Activated effector memory CD4-positive, alpha-beta T cell treated with Interleukin-2 at 50 U/mL for 16 hours (primary cell): ENCODE measurements around the gene CLIC1.
A peak's percentile ranks its signal among the peaks of the same experiment; 100 is the strongest.

Experiments used
- DNase-seq: peaks from one replicate; pipeline ENCODE4 v3.0.0-alpha.2; 2020

The CLIC1 gene

DNA sequence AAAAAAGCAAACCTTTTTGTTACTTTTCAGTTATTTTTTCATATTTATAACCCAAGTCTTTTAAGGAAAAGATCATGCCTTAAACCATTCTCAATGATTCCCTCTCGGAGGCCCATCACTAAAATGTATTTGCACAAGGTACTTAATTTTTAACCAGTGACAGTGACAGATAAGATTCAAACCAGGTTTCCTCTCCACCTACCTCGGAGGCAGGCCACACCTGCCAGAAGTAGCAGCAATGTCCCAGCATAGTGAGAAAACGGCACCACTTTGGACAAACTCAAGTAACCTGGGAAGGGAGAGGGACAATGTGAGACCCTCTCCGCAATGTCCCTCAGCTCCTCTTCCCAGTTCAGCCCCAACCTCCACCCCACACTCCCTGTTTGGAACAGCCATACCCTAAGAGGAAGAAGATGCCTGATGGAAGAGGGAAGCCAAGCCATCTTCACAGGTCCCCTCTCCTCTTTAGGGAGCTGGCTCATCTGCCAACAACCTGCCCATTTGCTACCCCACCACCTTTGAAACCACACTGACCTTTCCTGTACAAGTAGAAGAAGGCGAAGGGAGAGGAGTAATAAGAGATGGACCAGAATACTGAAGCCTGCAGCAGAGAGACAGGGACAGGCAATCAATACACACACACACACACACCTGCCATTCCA is 35.5 kb downstream of the CLIC1 start:
- no peak for DNase-seq

DNA sequence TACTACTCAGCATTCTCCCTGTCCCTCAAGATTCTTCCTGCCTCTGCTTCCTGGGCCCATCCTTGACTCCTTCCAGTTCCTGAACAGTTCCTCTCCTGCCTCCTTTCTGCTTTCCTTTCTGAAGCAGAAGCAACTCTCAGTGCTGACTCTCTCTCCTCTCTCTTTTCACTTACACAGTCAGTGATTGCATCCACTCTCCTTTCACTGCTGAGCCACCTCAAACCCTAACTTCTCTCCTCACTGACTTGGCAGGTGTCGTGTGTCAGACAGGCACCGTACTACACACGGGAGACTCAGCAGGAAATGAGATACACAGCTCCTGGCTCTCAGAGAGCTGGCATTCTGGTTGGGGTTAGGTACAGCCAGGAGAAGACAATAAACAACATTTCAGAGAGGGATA is 38.8 kb downstream of the CLIC1 start:
- DNase-seq, result no peak

DNA sequence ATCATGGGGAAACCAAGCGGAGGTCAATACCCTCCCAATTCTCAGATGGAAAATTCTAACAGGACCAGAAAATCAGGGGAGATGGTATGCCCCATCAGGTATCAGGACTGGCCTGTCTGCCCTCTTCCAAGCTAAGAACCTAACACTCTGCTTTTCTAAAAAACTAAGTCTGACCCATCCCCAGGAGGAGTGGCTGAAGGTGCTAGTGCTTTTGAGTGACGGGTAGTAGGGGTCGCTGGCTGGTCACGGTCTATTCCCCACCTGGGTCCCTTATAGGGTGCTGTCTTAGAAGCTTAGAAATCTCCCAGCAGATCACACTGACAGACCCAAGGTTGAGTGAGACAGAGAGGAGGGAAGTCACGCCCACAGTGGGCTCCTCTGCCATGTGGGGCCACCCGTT is 42.8 kb downstream of the CLIC1 start:
- DNase-seq, result no peak

DNA sequence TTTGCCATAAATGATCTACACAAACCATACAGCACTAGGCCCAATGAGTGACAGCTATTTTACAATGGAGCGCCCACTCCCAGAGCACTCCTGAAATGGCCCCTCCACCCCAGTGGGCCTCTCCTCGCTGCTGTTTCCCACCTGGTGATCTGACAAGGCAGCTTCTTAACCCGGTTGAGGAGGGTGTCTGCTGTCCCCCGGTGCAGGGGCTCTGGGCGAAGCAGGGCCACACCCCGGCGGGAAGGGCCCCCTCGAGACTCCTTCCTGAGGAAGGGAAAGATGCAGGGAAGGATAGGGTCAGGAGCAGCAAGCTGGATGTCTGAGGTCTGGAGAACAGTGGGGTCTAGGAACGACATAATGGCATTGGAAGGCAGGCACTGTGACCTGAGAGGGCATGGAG is 43.4 kb downstream of the CLIC1 start:
- no peak for DNase-seq

DNA sequence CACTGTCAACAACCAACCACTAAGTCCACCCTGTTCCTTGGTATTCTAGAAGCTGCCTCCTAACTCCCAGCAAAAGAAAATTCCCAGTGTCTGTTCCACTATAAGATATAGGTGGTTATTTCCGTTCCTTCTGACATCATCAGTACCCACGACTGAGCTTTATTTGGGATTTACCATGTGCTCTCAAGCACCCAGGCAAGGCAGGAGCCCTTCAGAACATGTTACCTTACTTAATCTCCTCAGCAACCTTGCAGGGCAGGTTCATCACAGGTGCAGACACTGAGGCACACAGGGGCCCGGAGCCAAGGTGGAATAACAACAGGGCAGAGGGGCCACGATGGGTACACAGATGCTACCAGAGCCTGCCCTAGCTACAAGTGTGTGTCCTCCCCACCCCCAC is 44.0 kb downstream of the CLIC1 start:
- no peak for DNase-seq

DNA sequence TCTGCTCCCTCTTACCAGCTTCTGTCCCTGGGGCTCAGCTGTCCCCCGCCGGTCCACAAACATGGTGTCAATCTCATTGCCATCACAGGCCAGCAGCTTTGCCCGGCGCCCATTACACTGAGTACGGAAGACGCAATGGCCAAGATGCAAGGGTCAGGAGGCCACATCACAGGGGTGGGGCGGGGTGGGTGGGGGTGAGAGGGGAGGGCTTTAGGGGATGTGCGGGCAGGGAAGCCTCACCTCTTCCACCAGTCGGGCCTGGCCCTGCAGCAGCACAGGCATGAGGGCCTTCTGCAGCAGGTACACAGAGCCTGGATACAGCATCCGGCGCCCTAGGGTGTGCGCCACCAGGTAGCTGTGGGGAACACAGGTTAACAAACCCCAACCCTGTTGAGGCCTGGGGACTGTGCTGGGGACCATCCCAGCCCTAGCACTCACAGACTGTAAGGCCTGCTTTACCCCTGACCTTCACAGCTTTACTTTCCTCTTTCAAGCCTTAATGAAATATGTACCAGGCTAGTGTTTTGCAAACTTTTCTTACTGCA is 44.7 kb downstream of the CLIC1 start:
- no peak for DNase-seq

DNA sequence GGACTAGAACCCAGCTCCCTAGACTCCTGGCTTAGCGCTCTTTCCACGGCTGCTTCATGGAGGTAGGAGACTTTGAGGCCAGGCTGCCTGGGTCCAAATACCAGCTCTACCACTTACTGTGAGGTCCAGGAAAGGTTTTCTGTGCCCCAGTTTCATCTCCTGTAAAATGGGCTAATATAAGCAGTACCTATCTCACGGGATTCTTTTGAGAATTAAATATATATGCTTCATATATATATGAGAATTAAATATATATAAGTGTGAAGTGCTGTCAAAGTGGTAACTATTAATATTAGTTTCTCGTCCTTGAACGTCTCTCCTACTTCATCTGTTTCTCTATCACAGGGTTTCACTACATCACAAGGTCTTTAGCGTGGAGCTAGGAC is 45.3 kb downstream of the CLIC1 start:
- DNase-seq, result no peak

DNA sequence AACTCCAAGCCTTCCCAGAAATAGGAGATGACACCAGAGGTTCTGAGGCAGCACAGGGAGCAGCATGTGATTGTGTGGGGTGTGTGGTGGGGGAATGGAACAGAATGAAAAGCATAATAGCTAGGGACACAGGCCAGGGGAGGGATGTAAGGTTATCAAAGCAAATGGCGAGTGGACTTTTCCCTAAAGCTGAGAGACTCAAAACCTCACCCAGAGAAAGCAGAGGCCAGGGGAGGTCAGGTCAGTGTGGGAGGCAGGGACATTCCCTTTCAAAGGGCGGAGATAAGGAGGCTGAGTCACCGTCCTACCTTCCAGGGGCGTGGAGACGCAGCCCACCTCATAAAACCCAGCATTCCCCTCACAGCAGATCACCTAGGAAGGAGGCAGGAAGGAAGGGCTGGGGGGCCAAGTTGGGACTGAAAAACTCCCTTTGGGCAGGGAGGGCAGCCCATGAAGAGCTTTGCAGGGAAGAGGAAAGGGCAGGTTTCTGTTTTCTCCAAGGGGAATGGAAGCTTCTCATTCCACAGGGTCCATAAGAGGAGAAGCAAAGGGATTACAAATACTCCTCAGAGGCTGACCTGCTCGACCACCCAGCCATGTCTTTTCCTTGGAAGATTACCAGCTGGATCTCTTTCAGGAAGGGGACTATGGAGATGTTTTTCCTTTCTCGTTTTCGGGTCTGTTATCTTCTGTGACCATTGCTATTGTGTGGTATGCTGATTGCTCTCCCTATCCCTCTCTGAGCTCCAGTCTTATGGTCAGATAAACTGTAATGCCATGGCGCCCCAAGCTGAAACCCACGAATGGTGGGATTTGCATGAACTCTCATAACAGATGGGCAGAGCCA is 45.9 kb downstream of the CLIC1 start:
- DNase-seq, result no peak

DNA sequence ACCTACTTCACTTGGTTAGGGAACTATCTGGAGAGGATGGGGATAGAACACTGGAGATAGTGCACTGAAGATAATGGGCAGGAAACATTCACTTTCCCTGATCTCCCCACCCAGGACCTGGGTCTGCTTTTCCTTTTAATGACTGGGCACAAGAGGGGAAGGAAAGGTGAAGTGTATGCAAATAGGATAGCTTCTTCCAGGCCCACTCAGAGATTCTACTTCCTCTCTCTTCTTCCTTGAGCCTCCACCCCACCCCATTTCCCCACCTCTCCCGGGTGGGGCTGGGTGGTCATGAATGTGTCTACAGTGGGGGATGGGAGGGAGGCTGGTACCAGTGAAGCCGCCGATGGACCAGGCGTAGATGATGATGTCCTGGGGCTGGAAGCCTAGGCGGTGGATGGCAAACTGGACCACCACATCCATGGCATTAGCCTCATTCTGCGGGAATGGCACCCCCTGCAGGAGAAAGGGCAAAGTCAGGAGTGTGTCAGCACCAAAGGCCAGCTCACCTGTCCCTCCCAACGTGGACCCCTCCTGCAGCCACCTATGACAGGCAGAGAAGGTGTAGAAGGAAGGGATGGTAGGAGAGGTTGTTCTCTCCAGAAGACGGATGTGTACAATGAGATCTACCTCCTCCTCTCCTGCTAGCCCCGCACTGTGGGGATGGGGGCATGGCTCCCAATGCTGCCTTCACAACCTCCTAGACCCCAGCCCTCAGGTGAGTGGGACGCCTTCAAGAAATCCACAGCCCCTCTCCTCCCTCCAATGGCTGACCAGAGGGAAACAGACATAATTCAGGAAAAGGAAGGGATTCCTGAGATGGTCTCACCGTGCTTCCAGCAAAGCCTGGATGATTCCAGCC is 46.9 kb downstream of the CLIC1 start:
- no peak for DNase-seq

DNA sequence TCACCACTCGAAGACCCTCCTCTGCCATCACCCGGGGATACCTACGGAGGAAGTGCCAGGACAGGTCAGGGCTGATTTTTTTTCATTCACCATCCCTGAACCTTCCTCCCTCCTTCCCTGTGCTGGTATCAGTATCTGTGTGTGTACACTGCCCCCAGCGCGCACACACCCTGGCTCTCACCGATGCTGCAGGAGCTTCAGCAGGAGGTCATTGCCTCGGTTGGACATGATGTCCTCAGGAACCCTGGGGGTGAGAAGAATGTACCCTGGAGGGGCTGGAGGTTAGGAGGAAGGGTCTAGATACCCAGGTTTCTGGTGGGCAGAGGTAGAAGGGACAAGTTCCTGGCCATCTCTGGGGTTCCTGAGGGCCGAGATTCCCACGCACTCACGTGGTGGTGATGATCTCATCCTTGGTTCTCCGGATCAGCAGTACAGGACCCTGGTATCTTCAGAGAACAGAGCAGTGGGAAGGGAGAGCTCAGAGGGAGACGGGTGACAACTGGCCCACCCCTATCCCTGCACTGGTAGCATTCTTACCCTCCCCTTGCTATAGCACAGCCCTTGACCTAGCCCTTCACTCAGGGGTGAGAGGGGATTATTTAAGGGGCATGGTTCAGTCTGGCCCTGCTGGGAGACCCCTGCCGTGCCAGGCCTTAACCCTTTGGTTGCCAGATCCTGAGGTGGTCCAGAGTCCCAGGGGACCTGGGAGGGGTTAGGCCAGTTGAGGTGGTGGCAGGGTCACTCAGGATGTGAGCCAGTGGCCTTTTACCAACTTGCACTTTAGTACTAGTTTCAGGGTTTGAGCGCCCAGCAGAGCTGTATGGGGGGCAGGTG is 48.3 kb downstream of the CLIC1 start:
- DNase-seq, result no peak

DNA sequence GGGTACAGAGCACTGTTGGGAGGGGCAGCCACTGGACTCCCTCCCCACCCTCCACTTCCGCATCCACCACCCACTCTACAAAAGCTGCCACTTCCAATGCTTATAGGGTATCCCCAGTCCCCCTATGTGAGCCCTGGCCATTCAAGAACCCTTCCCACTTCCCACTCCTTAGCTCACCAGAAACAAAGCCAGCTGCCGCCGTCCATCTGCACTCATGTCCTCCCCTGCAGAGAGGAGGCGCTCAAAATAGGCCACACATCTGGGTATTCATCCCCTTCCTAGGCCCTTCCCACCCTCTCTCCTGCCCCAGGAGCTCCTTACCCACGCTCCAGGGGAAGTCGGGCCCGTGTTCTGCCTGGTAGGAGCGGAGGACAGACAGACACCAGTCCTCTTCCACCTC is 49.0 kb downstream of the CLIC1 start:
- no peak for DNase-seq

DNA sequence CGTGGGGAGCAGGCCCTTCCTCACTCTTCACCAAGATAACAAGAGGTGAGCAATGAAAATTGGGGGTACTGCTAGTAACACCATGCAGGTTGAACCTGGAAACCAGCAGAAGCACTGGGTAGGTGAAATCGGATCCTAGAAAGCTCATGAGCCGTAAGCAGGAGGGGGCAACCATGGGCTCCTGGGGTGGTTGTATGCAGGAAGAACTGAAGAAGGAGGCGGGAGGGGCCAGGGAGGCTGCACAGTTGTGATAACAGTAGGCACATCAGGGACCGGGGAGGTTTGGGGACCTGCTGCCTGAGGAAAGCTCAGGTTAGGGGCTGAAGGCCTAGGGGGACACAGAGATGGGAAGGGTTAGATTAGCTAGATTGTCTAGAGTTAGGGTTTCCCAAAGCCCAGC is 49.8 kb downstream of the CLIC1 start:
- no peak for DNase-seq

DNA sequence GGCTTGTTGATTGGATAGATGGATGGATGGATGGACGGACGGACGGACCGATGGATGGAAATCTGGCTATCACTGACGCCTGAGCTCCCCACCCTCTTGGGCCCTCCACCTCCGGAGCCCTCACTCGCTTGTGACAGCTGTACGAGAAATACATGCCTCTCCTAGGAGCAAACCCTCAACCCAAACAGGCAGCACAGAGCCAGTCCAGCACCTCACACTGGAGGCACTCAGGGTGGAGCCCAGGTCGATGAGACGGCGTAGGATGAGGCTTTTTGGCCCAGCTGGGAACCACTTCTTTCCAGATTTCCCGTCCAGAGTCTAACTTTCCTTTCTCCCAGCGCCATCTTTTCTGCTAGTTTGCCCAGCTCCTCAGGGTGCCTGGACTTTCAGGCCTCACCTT is 52.7 kb downstream of the CLIC1 start:
- no peak for DNase-seq

DNA sequence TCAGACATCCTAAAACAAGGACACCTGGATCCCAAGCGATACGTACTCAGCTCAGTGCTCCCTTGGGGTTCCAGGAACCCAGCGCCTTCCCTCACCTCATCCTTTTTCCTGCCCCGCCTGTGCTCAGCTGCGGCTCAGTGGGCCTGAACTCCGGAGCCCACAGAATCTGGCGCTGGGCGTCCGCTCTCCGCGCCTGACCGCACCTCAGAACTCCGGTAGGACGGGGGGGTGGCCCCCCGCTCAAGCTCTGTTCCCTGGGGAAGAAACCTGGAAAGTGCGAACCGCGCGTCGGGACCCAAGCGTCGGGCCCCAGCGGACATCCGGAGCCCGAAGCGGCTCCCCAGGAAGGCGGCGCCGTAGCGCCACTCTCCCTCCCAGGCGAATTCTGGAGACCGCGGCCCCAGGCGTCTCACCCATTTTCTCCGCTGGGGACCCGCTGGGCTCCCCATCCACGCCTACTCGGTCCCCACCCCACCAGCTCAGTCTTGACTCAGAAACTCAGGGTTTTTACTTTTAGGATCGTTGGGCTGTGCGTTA is 55.1 kb downstream of the CLIC1 start:
- peak; percentile 21 for DNase-seq
